A673 (cell line): ENCODE measurements around the gene MKX.

Source experiments
- CTCF ChIP-seq: fragments of 300-800, 200-600 bp; sonication (generic); conservative IDR thresholded peaks from 2 replicates; pipeline ENCODE4 v1.5.1; 2017; ENCODE audit warnings: low read depth, mild to moderate bottlenecking, antibody characterized with exemption, low read length, moderate library complexity, mixed read lengths
- EZH2 ChIP-seq: fragments of 200-600 bp; sonication (generic); IDR thresholded peaks from 2 replicates; pipeline ENCODE4 v1.6.1; 2017; ENCODE audit warnings: borderline replicate concordance, low read depth, mild to moderate bottlenecking, mixed read lengths, antibody characterized with exemption, low read length; ENCODE audit not compliant: poor library complexity, severe bottlenecking

DNA sequence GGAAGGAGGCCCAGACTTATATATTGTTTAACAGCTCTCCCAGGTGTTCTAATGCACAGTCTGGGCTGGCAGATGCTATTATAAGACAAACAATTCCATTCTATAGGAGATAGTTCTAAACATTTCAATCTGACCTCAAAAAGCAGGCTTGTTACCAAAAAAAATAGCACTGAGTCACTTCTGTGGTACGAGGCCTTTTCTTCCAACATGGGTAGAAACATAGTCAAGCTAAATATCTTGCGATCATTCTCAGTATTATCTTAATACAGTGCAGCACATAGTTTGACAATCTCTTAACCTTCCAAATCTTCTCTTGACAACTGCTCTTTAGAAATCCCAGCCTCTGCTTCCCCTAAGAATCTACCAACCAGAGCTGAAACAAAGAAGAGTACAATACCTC is 46.6 kb upstream of the MKX start:
- TF ChIP-seq CTCF (no peak), EZH2 (no peak)
